Chondrocyte (in vitro differentiated cells): ENCODE measurements around the gene C1orf87. TPM values are rescaled to one million over a fixed set of nuclear protein-coding genes. Genes with fewer than 3 reads are reported as not detected.

Experiments
- DNase-seq: peaks from one replicate; pipeline ENCODE4 v3.0.0; 2021; ENCODE audit warnings: mixed read lengths, low spot score
- H3K27ac Mint-ChIP-seq: one replicate; pipeline ENCODE4 v1.8.0; 2021; ENCODE audit warnings: mild to moderate bottlenecking, moderate library complexity, mixed read lengths; ENCODE audit not compliant: unreplicated experiment
- H3K27me3 Mint-ChIP-seq: 2 replicates; pipeline ENCODE4 v1.8.0; 2021; ENCODE audit warnings: low read depth, mixed read lengths
- H3K36me3 Mint-ChIP-seq: 2 replicates; pipeline ENCODE4 v1.8.0; 2021; ENCODE audit warnings: low read depth, mixed read lengths
- H3K4me1 Mint-ChIP-seq: 2 replicates; pipeline ENCODE4 v1.8.0; 2021; ENCODE audit warnings: low read depth, mild to moderate bottlenecking, mixed read lengths
- H3K4me3 Mint-ChIP-seq: one replicate; pipeline ENCODE4 v1.8.0; 2021; ENCODE audit warnings: mild to moderate bottlenecking, moderate library complexity, mixed read lengths; ENCODE audit not compliant: unreplicated experiment
- H3K9me3 Mint-ChIP-seq: 2 replicates; pipeline ENCODE4 v1.8.0; 2021; ENCODE audit warnings: low read depth, mixed read lengths
- CTCF ChIP-seq: fragments of 200-600 bp; sonication (generic); IDR thresholded peaks from 2 replicates; pipeline ENCODE4 v1.5.0; 2021; ENCODE audit warnings: antibody characterized with exemption, mild to moderate bottlenecking, moderate library complexity
- total RNA-seq: library from RNA; stranded (reverse); gene quantifications from 3 replicates; pipeline ENCODE4 v1.2.1, GENCODE V29; 2021

C1orf87 gene
- total RNA-seq, 1 donor from 2014 or later: not detected

GRCh38 chr1:59992040-59992820 is 81.3 kb downstream of the C1orf87 start:
- H3K9me3 Mint-ChIP-seq: no peaks in the 10 kb centered on the region
- H3K27ac Mint-ChIP-seq: no peak overlapping the region
- no peak for TF ChIP-seq CTCF
- no peak for DNase-seq
- H3K4me1 Mint-ChIP-seq: peaks cover 50% of the 10 kb centered on the region
- H3K36me3 Mint-ChIP-seq: no peaks in the 10 kb centered on the region
- H3K4me3 Mint-ChIP-seq: no peak overlapping the region
- no peaks in the 10 kb centered on the region for H3K27me3 Mint-ChIP-seq

DNA sequence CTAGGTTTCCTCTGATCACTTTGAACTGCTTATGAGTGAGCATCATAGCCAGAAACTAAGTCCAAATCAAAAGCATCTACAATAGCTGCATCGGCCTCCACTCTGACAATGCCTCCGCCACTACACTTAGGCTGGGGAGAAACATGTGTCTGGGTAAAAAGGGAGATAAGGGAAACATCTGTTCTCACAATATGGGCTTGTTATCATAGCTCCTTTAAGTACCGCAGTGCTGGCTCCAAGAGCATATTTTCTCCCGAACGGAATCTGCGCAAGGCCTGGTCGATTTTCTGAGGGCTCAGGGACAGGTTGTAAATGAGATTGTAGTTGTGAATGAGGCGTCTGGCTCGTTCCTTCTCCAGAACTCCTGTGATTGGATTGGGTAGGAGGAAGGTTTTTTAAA is 83.1 kb downstream of the C1orf87 start:
- Mint-ChIP-seq H3K36me3 (no peaks in the 10 kb centered on the region), H3K4me3 (no peak overlapping the region), H3K27ac (no peak overlapping the region), H3K9me3 (no peaks in the 10 kb centered on the region), H3K4me1 (peaks cover 49% of the 10 kb centered on the region), H3K27me3 (no peaks in the 10 kb centered on the region)
- TF ChIP-seq CTCF: no peak
- DNase-seq: no peak

GRCh38 chr1:59986516-59987310 is 86.9 kb downstream of the C1orf87 start:
- H3K36me3 Mint-ChIP-seq: no peaks in the 10 kb centered on the region
- no peak for TF ChIP-seq CTCF
- H3K9me3 Mint-ChIP-seq: no peaks in the 10 kb centered on the region
- peak overlapping the region; percentile 65 for H3K27ac Mint-ChIP-seq
- no peak overlapping the region for H3K4me3 Mint-ChIP-seq
- no peak for DNase-seq
- peaks cover 25% of the 10 kb centered on the region for H3K4me1 Mint-ChIP-seq
- no peaks in the 10 kb centered on the region for H3K27me3 Mint-ChIP-seq

GRCh38 chr1:59985911-59986515 is 87.6 kb downstream of the C1orf87 start:
- no peak for DNase-seq
- no peaks in the 10 kb centered on the region for H3K9me3 Mint-ChIP-seq
- no peak overlapping the region for H3K4me3 Mint-ChIP-seq
- no peak for TF ChIP-seq CTCF
- H3K27me3 Mint-ChIP-seq: no peaks in the 10 kb centered on the region
- peaks cover 25% of the 10 kb centered on the region for H3K4me1 Mint-ChIP-seq
- no peak overlapping the region for H3K27ac Mint-ChIP-seq
- H3K36me3 Mint-ChIP-seq: no peaks in the 10 kb centered on the region

GRCh38 chr1:59979666-59980065 is 93.9 kb downstream of the C1orf87 start:
- no peak for DNase-seq
- no peak overlapping the region for H3K27ac Mint-ChIP-seq
- no peaks in the 10 kb centered on the region for H3K36me3 Mint-ChIP-seq
- peaks cover 19% of the 10 kb centered on the region for H3K4me1 Mint-ChIP-seq
- no peak for TF ChIP-seq CTCF
- no peaks in the 10 kb centered on the region for H3K27me3 Mint-ChIP-seq
- no peak overlapping the region for H3K4me3 Mint-ChIP-seq
- H3K9me3 Mint-ChIP-seq: no peaks in the 10 kb centered on the region
